Upper lobe of left lung (tissue), 6 donors: ENCODE results near the gene PLPPR1. TPM values are rescaled to one million over a fixed set of nuclear protein-coding genes. Genes with fewer than 3 reads are reported as not detected.

Source experiments
- ATAC-seq, 2 donors: fragments of 200-7000 bp; cut with Tn5 transposase; one replicate each; pipeline ENCODE4 v1.9.1; 2022; ENCODE audit warnings: mild to moderate bottlenecking in 2 of 2, moderate library complexity in 2 of 2; ENCODE audit not compliant: low FRiP score in 2 of 2
- DNase-seq, 2 donors: peaks; one replicate each; pipeline ENCODE4 v3.0.0-alpha.2; 2019 to 2020
- H3K27ac ChIP-seq, 4 donors: fragments of 200-600 bp; sonication (generic); one replicate each; pipeline ENCODE4 v1.5.1; 2016 to 2019
- H3K27me3 ChIP-seq, 4 donors: fragments of 200-600 bp; sonication (generic); one replicate each; pipeline ENCODE4 v1.5.1; 2017 to 2019
- H3K36me3 ChIP-seq, 4 donors: fragments of 200-600 bp; sonication (generic); one replicate each; pipeline ENCODE4 v1.5.1; 2016 to 2019
- H3K4me1 ChIP-seq, 4 donors: fragments of 200-600 bp; sonication (generic); one replicate each; pipeline ENCODE4 v1.5.1; 2018 to 2019
- H3K4me3 ChIP-seq, 4 donors: fragments of 200-600 bp; sonication (generic); one replicate each; pipeline ENCODE4 v1.5.1; 2017 to 2019; ENCODE audit warnings: mild to moderate bottlenecking in 2 of 4, moderate library complexity in 1 of 4
- H3K9me3 ChIP-seq, 4 donors: fragments of 200-600 bp; sonication (generic); one replicate each; pipeline ENCODE4 v1.5.1; 2018 to 2019
- EP300 ChIP-seq, 4 donors: sonication (generic); formaldehyde crosslinking; IDR thresholded peaks; one replicate each; pipeline ENCODE4 v1.5.1; 2017; ENCODE audit warnings: antibody characterized with exemption in 4 of 4, control low read depth in 2 of 4
- POLR2A ChIP-seq, 4 donors: fragments of 450-650 bp; IDR thresholded peaks; one replicate each; pipeline ENCODE4 v1.5.1; 2016 to 2017; ENCODE audit warnings: antibody characterized with exemption in 4 of 4, mild to moderate bottlenecking in 2 of 4
- POLR2AphosphoS5 ChIP-seq, 2 donors: sonication (generic); formaldehyde crosslinking; IDR thresholded peaks; one replicate each; pipeline ENCODE4 v1.5.1; 2017; ENCODE audit warnings: antibody characterized with exemption in 2 of 2
- WGBS, 2 donors: methylation state at CpG; one replicate each; pipeline ENCODE4 v1.1.5; 2017 to 2018; 5-methylcytosine and 5-hydroxymethylcytosine counted together
- total RNA-seq, 6 donors: library from RNA; depleted of rRNA in 4 of 6; stranded (reverse); fragments of >200 nt in 4 of 6; gene quantifications; one replicate each; pipeline versions ENCODE4 v1.1.0 to v1.2.1, GENCODE V29; 2016 to 2021
- TF ChIP-seq, protein P1 (sequence below), 6 experiments: fragments of 450-650 bp in 4 of 6; fragments of 200-600 bp in 2 of 6; sonication (generic) in 2 of 6; IDR thresholded peaks; one replicate each; pipeline ENCODE4 v1.5.1; 2016 to 2019; ENCODE audit warnings: antibody characterized with exemption in 6 of 6
- donor health status: DM: no; HTN: no; CAD: no; lungs with moderate emphysema.
- donor health status: DM: no; HTN: yes; CAD: no; lungs with severe emphysema.

Gene PLPPR1
- total RNA-seq, 6 donors from 2014 or later = 0.44 to 5.1 (median 2.7) TPM; not detected in 1

DNA sequence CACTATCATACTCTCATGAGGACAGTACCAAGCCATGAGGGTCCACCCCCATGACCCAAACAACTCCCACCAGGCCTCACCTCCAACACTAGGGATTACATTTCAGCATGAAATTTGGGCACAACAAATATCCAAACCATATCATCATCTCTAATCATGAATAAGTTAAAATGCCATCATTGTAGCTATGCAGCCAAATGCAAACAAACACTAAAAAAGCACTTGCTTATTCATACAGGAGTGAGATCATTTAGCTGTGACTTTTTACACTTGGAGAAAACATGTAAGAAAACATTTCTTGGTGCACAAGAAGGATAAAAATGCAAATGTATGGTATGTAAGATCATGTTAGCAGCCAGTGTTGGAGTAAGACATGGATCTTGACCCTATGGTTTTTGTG is 332.1 kb downstream of the PLPPR1 start:
- TF ChIP-seq EP300 (IDR thresholded peaks at IDR 0.05) (no peak), POLR2A (IDR thresholded peaks at IDR 0.05) (no peak), POLR2AphosphoS5 (IDR thresholded peaks at IDR 0.05) (no peak)
- TF ChIP-seq, protein P1, sequence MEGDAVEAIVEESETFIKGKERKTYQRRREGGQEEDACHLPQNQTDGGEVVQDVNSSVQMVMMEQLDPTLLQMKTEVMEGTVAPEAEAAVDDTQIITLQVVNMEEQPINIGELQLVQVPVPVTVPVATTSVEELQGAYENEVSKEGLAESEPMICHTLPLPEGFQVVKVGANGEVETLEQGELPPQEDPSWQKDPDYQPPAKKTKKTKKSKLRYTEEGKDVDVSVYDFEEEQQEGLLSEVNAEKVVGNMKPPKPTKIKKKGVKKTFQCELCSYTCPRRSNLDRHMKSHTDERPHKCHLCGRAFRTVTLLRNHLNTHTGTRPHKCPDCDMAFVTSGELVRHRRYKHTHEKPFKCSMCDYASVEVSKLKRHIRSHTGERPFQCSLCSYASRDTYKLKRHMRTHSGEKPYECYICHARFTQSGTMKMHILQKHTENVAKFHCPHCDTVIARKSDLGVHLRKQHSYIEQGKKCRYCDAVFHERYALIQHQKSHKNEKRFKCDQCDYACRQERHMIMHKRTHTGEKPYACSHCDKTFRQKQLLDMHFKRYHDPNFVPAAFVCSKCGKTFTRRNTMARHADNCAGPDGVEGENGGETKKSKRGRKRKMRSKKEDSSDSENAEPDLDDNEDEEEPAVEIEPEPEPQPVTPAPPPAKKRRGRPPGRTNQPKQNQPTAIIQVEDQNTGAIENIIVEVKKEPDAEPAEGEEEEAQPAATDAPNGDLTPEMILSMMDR (IDR thresholded peaks at IDR 0.05) = no peak
- H3K9me3 ChIP-seq = no peaks in the 10 kb centered on the region
- ATAC-seq = no peak

DNA sequence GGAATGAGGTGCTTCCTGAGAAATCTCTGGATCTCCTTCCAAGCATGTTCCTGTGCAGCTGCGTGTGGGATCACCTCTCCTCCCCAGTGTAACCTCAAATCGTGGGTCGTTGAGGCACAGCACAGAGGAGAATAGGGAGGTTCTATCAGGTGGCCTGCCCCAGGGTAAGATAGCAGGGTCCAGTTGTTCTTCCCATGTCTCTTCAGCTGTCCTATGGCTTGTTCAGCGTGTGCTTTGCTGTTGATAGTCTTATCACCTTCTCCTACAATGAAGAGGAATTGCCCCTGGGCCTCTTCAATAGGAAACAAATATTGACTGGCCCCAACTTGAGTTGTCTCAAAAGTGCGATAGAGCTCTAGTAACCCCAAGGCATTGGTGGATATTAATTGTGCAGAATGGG is 333.9 kb downstream of the PLPPR1 start:
- TF ChIP-seq POLR2A (IDR thresholded peaks at IDR 0.05) = no peak
- no peak for TF ChIP-seq POLR2AphosphoS5 (IDR thresholded peaks at IDR 0.05)
- TF ChIP-seq, protein P1 (IDR thresholded peaks at IDR 0.05) = no peak
- TF ChIP-seq EP300 (IDR thresholded peaks at IDR 0.05) = no peak

More for the DNA sequence above, 332.1 kb downstream of the PLPPR1 start:
- Histone ChIP-seq H3K4me3 (no peak overlapping the region), H3K27ac (no peak overlapping the region), H3K4me1 (no peaks in the 10 kb centered on the region), H3K36me3 (no peaks in the 10 kb centered on the region), H3K27me3 (no peaks in the 10 kb centered on the region)
- no peak for DNase-seq

DNA sequence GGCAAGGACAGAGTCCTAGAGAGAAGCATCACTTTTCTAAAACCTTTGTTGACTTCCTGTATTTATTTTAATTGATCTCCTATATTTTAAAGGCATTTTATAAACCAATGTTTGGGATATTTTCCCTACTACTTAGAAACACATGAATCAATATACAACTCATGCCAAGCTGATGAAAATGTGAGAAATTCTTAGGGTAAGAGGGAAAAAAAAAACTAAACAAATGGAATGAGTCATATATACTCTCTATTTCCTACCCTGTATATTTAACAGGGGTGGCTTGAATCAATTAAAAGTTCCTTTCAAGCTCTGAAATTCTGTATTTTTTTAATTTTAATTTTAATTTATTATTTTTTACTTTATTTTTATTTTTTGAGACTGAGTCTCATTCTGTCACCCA is 336.7 kb downstream of the PLPPR1 start:
- H3K36me3 ChIP-seq = no peaks in the 10 kb centered on the region
- H3K27ac ChIP-seq = no peak overlapping the region
- DNase-seq (no peak), ATAC-seq (no peak)
- no peaks in the 10 kb centered on the region for H3K4me1 ChIP-seq
- TF ChIP-seq POLR2A (IDR thresholded peaks at IDR 0.05) (no peak), POLR2AphosphoS5 (IDR thresholded peaks at IDR 0.05) (no peak), EP300 (IDR thresholded peaks at IDR 0.05) (no peak)
- TF ChIP-seq, protein P1 (IDR thresholded peaks at IDR 0.05) = no peak
- no peak overlapping the region for H3K4me3 ChIP-seq
- no peaks in the 10 kb centered on the region for H3K9me3 ChIP-seq
- no peaks in the 10 kb centered on the region for H3K27me3 ChIP-seq

More for the DNA sequence above, 333.9 kb downstream of the PLPPR1 start:
- no peaks in the 10 kb centered on the region for H3K9me3 ChIP-seq
- no peak for ATAC-seq
- WGBS, 2 donors = 88 to 89% methylated on average over 5 of the region's 5 CpGs
- no peak overlapping the region for H3K27ac ChIP-seq
- H3K27me3 ChIP-seq = no peaks in the 10 kb centered on the region
- no peak overlapping the region for H3K4me3 ChIP-seq
- H3K4me1 ChIP-seq = no peaks in the 10 kb centered on the region
- no peaks in the 10 kb centered on the region for H3K36me3 ChIP-seq
- DNase-seq = no peak

DNA sequence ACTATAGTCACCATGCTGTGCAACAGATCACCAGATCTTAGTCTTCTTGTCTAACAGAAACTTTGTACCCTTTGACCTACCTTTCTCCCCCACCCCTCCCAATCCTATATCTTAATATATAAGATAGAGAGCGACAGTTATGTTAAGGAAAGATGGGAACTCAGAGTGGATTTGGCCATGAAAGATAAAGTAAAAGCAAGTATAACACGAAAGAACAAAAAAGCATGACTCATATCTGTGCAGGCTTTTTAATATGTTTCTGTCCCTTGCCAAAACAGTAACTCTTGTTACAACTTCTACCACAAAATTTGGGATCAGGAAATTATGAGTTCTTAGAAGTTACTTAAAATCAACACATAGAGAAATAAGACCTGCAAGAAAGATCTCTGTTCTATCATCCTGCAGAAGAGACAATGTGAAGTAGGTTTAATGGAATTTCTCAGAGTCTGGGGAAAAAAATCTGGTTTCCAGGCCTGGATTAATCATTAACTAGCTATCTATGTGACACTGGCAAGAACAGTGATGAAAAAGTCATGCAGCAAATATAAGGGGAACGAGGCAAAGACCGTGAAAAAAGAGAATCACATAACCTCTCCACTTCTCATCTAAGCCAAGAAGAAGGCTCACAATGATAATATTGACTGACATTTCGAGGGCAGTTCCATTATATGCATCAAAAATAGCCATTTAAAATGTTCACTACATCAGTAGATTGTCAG is 337.7 kb downstream of the PLPPR1 start:
- WGBS, 2 donors = 66 to 75% methylated on average over 5 of the region's 5 CpGs
- DNase-seq = no peak

DNA sequence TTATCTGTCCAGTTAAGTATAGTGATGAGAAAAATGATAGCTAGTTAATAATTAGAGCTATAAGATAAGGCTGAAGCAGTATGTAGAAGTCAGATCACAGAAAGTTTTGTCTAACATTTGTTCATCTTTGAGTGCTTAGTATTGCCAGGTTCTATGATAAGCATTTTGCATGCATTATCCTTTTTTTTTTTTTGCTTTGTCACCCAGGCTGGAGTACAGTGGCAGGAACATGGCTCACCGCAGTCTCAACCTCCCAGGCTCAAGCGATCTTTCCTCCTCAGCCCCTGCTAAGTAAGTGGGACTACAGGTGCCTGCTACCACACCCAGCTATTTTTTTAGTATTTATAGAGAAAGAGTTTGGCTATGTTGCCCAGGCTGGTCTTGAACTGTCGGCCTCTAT is 338.8 kb downstream of the PLPPR1 start:
- DNase-seq = no peak
- no peak for ATAC-seq
- Histone ChIP-seq H3K27me3 (no peaks in the 10 kb centered on the region), H3K4me1 (no peaks in the 10 kb centered on the region), H3K9me3 (no peaks in the 10 kb centered on the region), H3K36me3 (no peaks in the 10 kb centered on the region), H3K27ac (no peak overlapping the region), H3K4me3 (no peak overlapping the region)
- TF ChIP-seq POLR2AphosphoS5 (IDR thresholded peaks at IDR 0.05) = no peak
- TF ChIP-seq, protein P1 (IDR thresholded peaks at IDR 0.05) = no peak
- no peak for TF ChIP-seq POLR2A (IDR thresholded peaks at IDR 0.05)
- no peak for TF ChIP-seq EP300 (IDR thresholded peaks at IDR 0.05)
- 95% methylated on average over 3 of the region's 3 CpGs for WGBS, 2 donors

More for the DNA sequence above, 337.7 kb downstream of the PLPPR1 start:
- no peak for TF ChIP-seq POLR2AphosphoS5 (IDR thresholded peaks at IDR 0.05)
- no peaks in the 10 kb centered on the region for H3K4me1 ChIP-seq
- no peak overlapping the region for H3K4me3 ChIP-seq
- ATAC-seq = no peak
- no peaks in the 10 kb centered on the region for H3K9me3 ChIP-seq
- H3K27ac ChIP-seq = no peak overlapping the region
- no peaks in the 10 kb centered on the region for H3K36me3 ChIP-seq
- no peaks in the 10 kb centered on the region for H3K27me3 ChIP-seq
